Bladder microvascular endothelial cell (primary cell): ENCODE data around the gene PRSS2. TPM values are rescaled to one million over a fixed set of nuclear protein-coding genes. Genes with fewer than 3 reads are reported as not detected.

Experiments used
- total RNA-seq: library from RNA; depleted of rRNA; stranded (reverse); fragments of >200 nt; gene quantifications from 2 replicates; pipeline ENCODE4 v1.2.3, GENCODE V29; 2014

The PRSS2 gene
- total RNA-seq = not detected in 2 replicates

GRCh38 chr7:142770661-142771352 is at the start of gene PRSS2:
PRSS2 (plus strand) TSS chr7:142770970; CDS start chr7:142770983, 13 bp downstream.

GRCh38 chr7:142749218-142749993 is 21.4 kb upstream of the PRSS2 start, which contains the start of gene PRSS1:
PRSS1 (plus strand) TSS chr7:142749472; CDS start chr7:142749485, 13 bp downstream.

Other genes with a start within 250 kb of the PRSS2 start
- not detected in 2 replicates for gene PRSS1, start 21.5 kb upstream of the PRSS2 start, total RNA-seq
- gene EPHB6, start 84.1 kb downstream of the PRSS2 start, total RNA-seq = under 0.01 TPM in 1 of 2 replicates, not detected in the other
- not detected in 2 replicates for gene TRPV6, start 114.8 kb downstream of the PRSS2 start, total RNA-seq
- not detected in 2 replicates for gene TRPV5, start 162.8 kb downstream of the PRSS2 start, total RNA-seq
- gene LLCFC1, start 168.5 kb downstream of the PRSS2 start, total RNA-seq = not detected in 2 replicates
- under 0.01 TPM in 1 of 2 replicates, not detected in the other for gene KEL, start 191.4 kb downstream of the PRSS2 start, total RNA-seq